ENCODE data around the gene PPP1R16B. TPM values are rescaled to one million over a fixed set of nuclear protein-coding genes. Genes with fewer than 3 reads are reported as not detected.
"Not testable (repeated sequence)": the region's sequence is repeated elsewhere in the genome, so short reads cannot be mapped to it uniquely, and the experiment has no call there.

The PPP1R16B gene
- total and polyA plus RNA-seq, 2 of the 8 experiments (the other 6 are each of a cell fraction or from before 2014, with no cell fraction given): 2.6 to 8.9 TPM

DNA sequence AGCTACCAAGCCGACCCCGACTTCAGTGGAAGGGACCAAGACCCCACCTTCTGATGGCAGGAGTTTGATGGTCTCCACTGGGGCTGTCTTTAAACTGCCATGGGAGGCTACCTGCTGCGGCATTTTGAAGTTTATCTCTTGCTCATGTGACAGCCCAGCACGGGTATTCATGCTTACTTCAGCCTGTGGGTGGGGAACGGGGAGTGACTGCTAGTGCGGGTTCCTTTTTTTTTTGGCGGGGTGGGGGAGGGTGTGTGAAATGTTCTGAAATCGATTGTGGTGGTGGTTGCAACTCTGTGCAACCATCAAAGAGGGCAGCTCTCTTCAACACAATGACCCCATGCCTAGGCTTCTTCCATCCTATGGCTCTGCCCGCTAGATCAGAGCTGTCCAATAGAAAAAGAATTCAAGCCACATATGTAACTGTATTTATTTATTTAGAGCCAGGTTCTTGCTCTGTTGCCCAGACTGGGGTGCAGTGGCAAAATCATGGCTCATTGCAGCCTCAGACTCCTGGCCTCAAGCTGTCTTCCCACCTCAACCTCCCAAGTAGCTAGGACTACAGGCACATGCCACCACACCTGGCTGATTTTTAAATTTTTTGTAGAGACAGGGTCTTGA, 53.7 kb downstream of the PPP1R16B start (continued):
- TF ChIP-seq, protein P1, sequence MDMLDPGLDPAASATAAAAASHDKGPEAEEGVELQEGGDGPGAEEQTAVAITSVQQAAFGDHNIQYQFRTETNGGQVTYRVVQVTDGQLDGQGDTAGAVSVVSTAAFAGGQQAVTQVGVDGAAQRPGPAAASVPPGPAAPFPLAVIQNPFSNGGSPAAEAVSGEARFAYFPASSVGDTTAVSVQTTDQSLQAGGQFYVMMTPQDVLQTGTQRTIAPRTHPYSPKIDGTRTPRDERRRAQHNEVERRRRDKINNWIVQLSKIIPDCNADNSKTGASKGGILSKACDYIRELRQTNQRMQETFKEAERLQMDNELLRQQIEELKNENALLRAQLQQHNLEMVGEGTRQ (IDR thresholded peaks at IDR 0.05; ENCODE audit: low read length): no peak
- TF ChIP-seq KDM4A (IDR thresholded peaks at IDR 0.05; ENCODE audit: low read depth, low read length, severe bottlenecking): no peak

DNA sequence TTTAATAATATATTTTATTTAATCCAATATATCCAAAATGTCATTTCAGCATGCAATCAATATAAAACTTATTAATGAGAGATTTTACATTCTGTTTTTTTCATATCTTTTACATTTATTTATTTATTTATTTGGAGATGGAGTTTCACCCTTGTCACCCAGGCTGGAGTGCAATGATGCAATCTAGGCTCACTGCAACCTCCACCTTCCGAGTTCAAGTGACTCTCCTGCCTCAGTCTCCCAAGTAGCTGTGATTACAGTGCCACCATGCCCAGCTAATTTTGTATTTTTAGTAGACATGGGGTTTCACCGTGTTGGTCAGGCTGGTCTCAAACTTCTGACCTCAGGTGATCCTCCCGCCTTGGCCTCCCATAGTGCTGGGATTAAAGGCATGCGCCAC, 54.4 kb downstream of the PPP1R16B start:
- H2BK120ac ChIP-seq (replicated peaks; ENCODE audit: low read depth, low read length); H3K56ac ChIP-seq (replicated peaks; ENCODE audit: insufficient read length, low read depth, low read length); H3K23ac ChIP-seq (ENCODE audit: insufficient read length); H2BK5ac ChIP-seq (ENCODE audit: low read depth, low read length); H3K27me3 ChIP-seq (replicated peaks in 1 of 4; ENCODE audit: control insufficient read depth in 3 of 4, extremely low read depth in 1 of 4, insufficient read depth in 3 of 4, low read length in 3 of 4); H2BK12ac ChIP-seq (ENCODE audit: low read depth, low read length); H3K4me3 ChIP-seq (ENCODE audit: extremely low read depth in 1 of 4, insufficient read depth in 2 of 4, low read depth in 3 of 4, low read length in 4 of 4); H4K8ac ChIP-seq (ENCODE audit: extremely low read depth, insufficient read depth, low read length); FAIRE-seq; H4K20me1 ChIP-seq (replicated peaks in 1 of 2; ENCODE audit: control insufficient read depth in 1 of 2, insufficient read depth in 2 of 2, low read length in 2 of 2); H3K4me1 ChIP-seq (replicated peaks in 1 of 4; ENCODE audit: control insufficient read depth in 3 of 4, insufficient read depth in 4 of 4, low read length in 3 of 4); H3K4ac ChIP-seq (replicated peaks; ENCODE audit: insufficient read length, low read depth, low read length); H4K5ac ChIP-seq (ENCODE audit: insufficient read length, low read depth, low read length); H3K18ac ChIP-seq (ENCODE audit: extremely low read depth, low read length); H3K79me1 ChIP-seq (ENCODE audit: low read depth, low read length); H3K79me2 ChIP-seq (ENCODE audit: control insufficient read depth in 1 of 2, insufficient read depth in 2 of 2, low read length in 2 of 2); H2AK5ac ChIP-seq (ENCODE audit: low read depth, low read length); H3K4me2 ChIP-seq (ENCODE audit: insufficient read depth in 1 of 2, low read depth in 2 of 2, low read length in 2 of 2); H3K23me2 ChIP-seq (ENCODE audit: low read depth, low read length); DNase-seq (ENCODE audit: low read depth in 1 of 2, low spot score in 2 of 2); H2AFZ ChIP-seq (ENCODE audit: low read length); H2BK20ac ChIP-seq (ENCODE audit: low read length); H4K91ac ChIP-seq (replicated peaks; ENCODE audit: insufficient read length, low read length); H3K14ac ChIP-seq (ENCODE audit: insufficient read length); H3K36me3 ChIP-seq (ENCODE audit: control insufficient read depth in 2 of 4, insufficient read depth in 4 of 4, low read length in 3 of 4); H3K27ac ChIP-seq (ENCODE audit: low read depth, low read length); H2BK15ac ChIP-seq (ENCODE audit: low read length); H3K9me3 ChIP-seq (ENCODE audit: insufficient read depth in 2 of 2, low read depth in 1 of 2, low read length in 1 of 2); H3K9ac ChIP-seq (replicated peaks in 1 of 4; ENCODE audit: extremely low read depth in 1 of 4, low read depth in 3 of 4, low read length in 3 of 4): not testable (repeated sequence)
- WGBS, 2 experiments (ENCODE audit: extremely low coverage in 1 of 2, insufficient coverage in 1 of 2, insufficient read length in 1 of 2, insufficient replicate concordance in 2 of 2, low coverage in 1 of 2, low lambda C conversion rate in 2 of 2, missing lambda C conversion rate in 1 of 2): 90% methylated on average over 4 of the region's 4 CpGs; no CpG with 5 or more reads in 1 of the 2 experiments
- ChIA-PET POLR2A (ENCODE audit: partially characterized antibody) (interaction anchor here (1.3 to 2.0 kb wide), 3 partner anchors 13 to 66 kb away, joined by 5 to 8 read pairs (median 6); partner anchors contain the start of genes FAM83D and PPP1R16B), CTCF (ENCODE audit: partially characterized antibody) (interaction anchor here (0.6 to 8.3 kb wide), 23 partner anchors 8 to 558 kb away, joined by 3 to 55 read pairs (median 5); no protein-coding TSS in a partner anchor)
